Transverse colon (tissue), 3 donors: ENCODE results near the gene PLA2G4D.

Experiments used
- CTCF ChIP-seq, 5 experiments: fragments of 200-600 bp in 3 of 5; fragments of 450-650 bp in 2 of 5; sonication (generic) in 3 of 5; IDR thresholded peaks; 1 replicate in 2 of 5; 2 replicates in 3 of 5; pipeline ENCODE4 v1.5.1; 2016 to 2017; ENCODE audit warnings: antibody characterized with exemption in 5 of 5, inconsistent platforms in 3 of 5, mild to moderate bottlenecking in 2 of 5, moderate library complexity in 1 of 5
- EP300 ChIP-seq: sonication (generic); formaldehyde crosslinking; IDR thresholded peaks from one replicate; pipeline ENCODE4 v1.6.1; 2017; ENCODE audit warnings: antibody characterized with exemption, low read depth
- POLR2A ChIP-seq: fragments of 450-650 bp; IDR thresholded peaks from one replicate; pipeline ENCODE4 v1.6.1; 2016; ENCODE audit warnings: antibody characterized with exemption, mild to moderate bottlenecking, moderate library complexity

GRCh38 chr15:42090781-42091180 is 3.6 kb downstream of the PLA2G4D start:
- TF ChIP-seq CTCF (IDR thresholded peaks at IDR 0.05) (no peak), POLR2A (no peak), EP300 (no peak)
